Hematopoietic multipotent progenitor cell treated with erythropoietin and hydrocortisone succinate and interleukin-3 and kit ligand, for 8 days (in vitro differentiated cells): ENCODE measurements around the gene BICDL1.
A peak's percentile ranks its signal among the peaks of the same experiment; 100 is the strongest.
"Not testable (repeated sequence)": the region's sequence is repeated elsewhere in the genome, so short reads cannot be mapped to it uniquely, and the experiment has no call there.

Source experiments
- DNase-seq: peaks from one replicate; pipeline ENCODE4 v3.0.0-alpha.2; 2015

BICDL1 gene

GRCh38 chr12:119988472-119989360 is at the start of gene BICDL1:
Gene BICDL1, plus strand, starts transcription at chr12:119989236. Its CDS starts 633 bp downstream, at chr12:119989869.
- DNase-seq = peak; percentile 80

GRCh38 chr12:119940897-119941296 is 48.1 kb upstream of the BICDL1 start:
- DNase-seq = no peak

GRCh38 chr12:119942386-119942785 is 46.6 kb upstream of the BICDL1 start:
- no peak for DNase-seq

- no peak for DNase-seq
These were observed 42.8 kb upstream of the BICDL1 start for GRCh38 chr12:119946213-119946612.

- DNase-seq = no peak
These were observed 39.9 kb upstream of the BICDL1 start for GRCh38 chr12:119949145-119949544.

GRCh38 chr12:119949594-119949993 is 39.4 kb upstream of the BICDL1 start:
- DNase-seq = no peak

GRCh38 chr12:119956047-119956446 is 33.0 kb upstream of the BICDL1 start:
- no peak for DNase-seq

GRCh38 chr12:119957135-119957534 is 31.9 kb upstream of the BICDL1 start:
- no peak for DNase-seq

- DNase-seq = no peak
These were observed 29.6 kb upstream of the BICDL1 start for GRCh38 chr12:119959435-119959834.

- DNase-seq = no peak
These were observed 24.9 kb upstream of the BICDL1 start for GRCh38 chr12:119964123-119964522.

GRCh38 chr12:119964929-119965328 is 24.1 kb upstream of the BICDL1 start:
- no peak for DNase-seq

GRCh38 chr12:119980242-119980641 is 8.8 kb upstream of the BICDL1 start:
- no peak for DNase-seq

- not testable (repeated sequence) for DNase-seq
These were observed 8.3 kb upstream of the BICDL1 start for GRCh38 chr12:119980702-119981101.

GRCh38 chr12:119989361-119989730 is 310 bp downstream of the BICDL1 start:
- DNase-seq = no peak

- peak; percentile 50 for DNase-seq
These were observed 820 bp downstream of the BICDL1 start for GRCh38 chr12:119989731-119990381.

- no peak for DNase-seq
These were observed 1.4 kb downstream of the BICDL1 start for GRCh38 chr12:119990382-119990874.

GRCh38 chr12:119992129-119992705 is 3.2 kb downstream of the BICDL1 start:
- no peak for DNase-seq

- no peak for DNase-seq
These were observed 6.0 kb downstream of the BICDL1 start for GRCh38 chr12:119994892-119995658.

- no peak for DNase-seq
These were observed 7.4 kb downstream of the BICDL1 start for GRCh38 chr12:119996417-119996816.

- no peak for DNase-seq
These were observed 9.6 kb downstream of the BICDL1 start for GRCh38 chr12:119998471-119999245.

GRCh38 chr12:120000556-120000955 is 11.5 kb downstream of the BICDL1 start:
- no peak for DNase-seq
